HG02763 (cell line): ENCODE measurements around the gene HMCN2.

Source experiments
- ATAC-seq: cut with Tn5 transposase; IDR thresholded peaks from one replicate; pipeline ENCODE4 v1.9.1; 2021; ENCODE audit warnings: mild to moderate bottlenecking, moderate library complexity; ENCODE audit not compliant: unreplicated experiment

Gene HMCN2

DNA sequence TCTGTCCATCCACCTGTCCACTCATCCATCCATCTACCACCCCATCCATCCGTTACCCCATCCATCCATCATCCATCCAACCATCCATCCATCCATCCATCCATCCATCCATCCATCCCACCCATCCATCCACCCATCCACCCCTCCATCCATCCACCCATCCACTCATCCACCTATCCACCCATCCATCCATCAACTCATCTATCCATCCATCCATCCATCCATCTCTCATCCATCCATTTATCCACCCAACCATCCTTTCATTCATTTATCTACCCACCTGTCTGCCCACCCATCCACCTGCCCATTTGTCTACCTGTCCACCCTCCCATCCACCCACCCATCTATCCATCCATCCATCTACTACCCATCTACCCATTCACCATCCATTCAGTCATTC is 95.1 kb downstream of the HMCN2 start:
- ATAC-seq: no peak

GRCh38 chr9:130361873-130362362 is 96.4 kb downstream of the HMCN2 start:
- no peak for ATAC-seq

DNA sequence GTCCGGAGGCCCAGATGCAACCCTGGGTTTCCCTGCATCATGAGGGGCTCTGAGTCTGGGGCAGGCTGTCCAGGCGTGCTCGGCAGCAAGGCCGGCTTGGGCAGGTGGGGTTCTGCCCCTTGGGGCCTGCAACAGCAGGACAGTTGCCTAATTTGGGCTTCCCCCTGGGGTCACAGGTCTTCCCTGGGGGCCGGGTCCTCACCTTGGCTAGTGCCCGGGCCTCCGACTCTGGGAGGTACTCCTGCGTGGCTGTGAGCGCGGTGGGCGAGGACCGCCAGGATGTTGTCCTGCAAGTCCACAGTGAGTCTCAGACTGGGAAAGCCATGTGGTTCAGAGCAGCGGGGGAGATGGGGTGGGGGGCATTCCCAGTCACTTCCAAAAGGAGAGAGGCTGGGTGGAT is 97.1 kb downstream of the HMCN2 start:
- ATAC-seq: no peak

- no peak for ATAC-seq
These were observed 98.3 kb downstream of the HMCN2 start for GRCh38 chr9:130363755-130364404.

GRCh38 chr9:130364619-130365322 is 99.2 kb downstream of the HMCN2 start:
- ATAC-seq: no peak

- ATAC-seq: no peak
These were observed 99.8 kb downstream of the HMCN2 start for GRCh38 chr9:130365323-130365721.

- ATAC-seq: no peak
These were observed 100.5 kb downstream of the HMCN2 start for GRCh38 chr9:130366072-130366471.

- no peak for ATAC-seq
These were observed 101.5 kb downstream of the HMCN2 start for GRCh38 chr9:130366888-130367550.

- no peak for ATAC-seq
These were observed 103.1 kb downstream of the HMCN2 start for GRCh38 chr9:130368631-130369103.

DNA sequence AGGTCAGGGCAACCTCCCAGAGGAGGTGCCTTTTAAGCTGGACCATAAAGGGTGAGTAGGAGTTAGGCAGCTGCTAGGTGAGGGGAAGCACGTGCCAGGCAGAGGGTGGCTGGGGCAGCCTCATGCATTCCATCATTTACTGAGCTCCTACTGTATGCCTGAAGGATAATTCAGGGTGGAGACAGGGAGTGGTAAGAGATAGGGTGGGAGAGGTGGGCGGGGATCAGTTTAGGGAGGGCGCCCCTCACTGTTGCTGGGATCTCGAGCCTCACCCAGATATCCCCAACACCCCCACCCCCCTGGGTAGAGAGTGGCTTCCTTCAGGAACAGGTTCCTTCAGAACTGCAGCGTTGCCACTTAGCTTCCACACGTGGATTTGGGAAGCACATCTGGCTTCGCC is 104.7 kb downstream of the HMCN2 start:
- ATAC-seq: no peak

- ATAC-seq: no peak
These were observed 105.8 kb downstream of the HMCN2 start for GRCh38 chr9:130371196-130371966.

DNA sequence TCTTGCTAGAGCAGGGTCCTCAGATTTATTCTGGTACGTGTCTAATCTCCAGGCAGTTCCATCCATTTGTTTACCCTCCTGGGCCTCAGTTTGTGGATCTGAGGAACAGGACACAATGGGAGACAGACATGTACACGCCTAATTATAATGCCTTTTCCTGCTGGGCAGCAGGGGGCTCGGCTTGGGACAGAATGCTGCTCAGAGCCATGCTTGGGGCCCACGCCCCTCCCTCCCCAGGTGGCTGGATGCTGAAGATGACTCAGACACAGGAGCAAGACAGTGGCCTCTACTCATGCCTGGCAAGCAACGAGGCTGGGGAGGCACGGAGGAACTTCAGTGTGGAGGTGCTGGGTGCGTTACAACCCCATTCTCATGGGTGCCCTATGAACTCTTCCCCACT is 106.5 kb downstream of the HMCN2 start:
- ATAC-seq: no peak

- ATAC-seq: no peak
These were observed 108.2 kb downstream of the HMCN2 start for GRCh38 chr9:130373679-130374325.

DNA sequence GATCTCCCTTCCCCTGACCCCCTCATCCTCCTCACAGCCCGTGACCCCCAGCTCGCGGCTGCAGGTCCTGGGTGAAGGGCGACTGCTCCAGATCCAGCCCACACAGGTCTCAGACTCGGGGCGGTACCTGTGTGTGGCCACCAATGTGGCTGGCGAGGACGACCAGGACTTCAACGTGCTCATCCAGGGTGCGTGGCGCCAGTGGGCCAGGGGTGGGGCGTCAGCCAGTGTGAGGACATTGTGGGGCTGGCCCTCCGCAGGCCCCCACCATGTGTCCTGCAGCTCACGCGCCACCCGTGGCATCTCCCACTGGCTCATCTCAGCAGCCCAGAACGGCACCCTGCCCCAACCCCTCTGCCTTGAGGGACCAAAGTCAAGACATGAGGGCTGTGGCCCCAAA is 112.1 kb downstream of the HMCN2 start:
- no peak for ATAC-seq

- no peak for ATAC-seq
These were observed 113.5 kb downstream of the HMCN2 start for GRCh38 chr9:130378875-130379648.

DNA sequence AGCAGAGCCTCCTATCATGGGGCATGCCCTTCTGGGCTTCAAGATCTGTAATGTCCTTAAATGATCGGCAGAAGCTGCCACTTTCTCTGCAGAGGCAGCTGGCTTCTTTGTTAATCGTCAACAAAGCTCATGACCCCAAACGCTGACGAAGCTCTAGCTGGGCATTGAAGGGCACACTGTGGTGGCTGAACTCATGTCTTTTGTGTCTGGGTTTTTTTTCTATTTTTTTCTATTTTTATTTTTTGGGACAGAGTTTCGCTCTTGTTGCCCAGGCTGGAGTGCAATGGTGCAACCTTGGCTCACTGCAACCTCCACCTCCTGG is 114.0 kb downstream of the HMCN2 start:
- no peak for ATAC-seq

- no peak for ATAC-seq
These were observed 115.4 kb downstream of the HMCN2 start for GRCh38 chr9:130380920-130381469.

GRCh38 chr9:130381660-130382059 is 116.1 kb downstream of the HMCN2 start:
- no peak for ATAC-seq

GRCh38 chr9:130382096-130382495 is 116.5 kb downstream of the HMCN2 start:
- ATAC-seq: no peak
